ENCODE results near the gene CEP41.

CEP41 gene

GRCh38 chr7:130388671-130389070 is 52.1 kb downstream of the CEP41 start:
- no peak overlapping the region for H3K4me2 ChIP-seq (ENCODE audit: low read length)
- no peak overlapping the region for H2AFZ ChIP-seq
- TF ChIP-seq, protein P1, sequence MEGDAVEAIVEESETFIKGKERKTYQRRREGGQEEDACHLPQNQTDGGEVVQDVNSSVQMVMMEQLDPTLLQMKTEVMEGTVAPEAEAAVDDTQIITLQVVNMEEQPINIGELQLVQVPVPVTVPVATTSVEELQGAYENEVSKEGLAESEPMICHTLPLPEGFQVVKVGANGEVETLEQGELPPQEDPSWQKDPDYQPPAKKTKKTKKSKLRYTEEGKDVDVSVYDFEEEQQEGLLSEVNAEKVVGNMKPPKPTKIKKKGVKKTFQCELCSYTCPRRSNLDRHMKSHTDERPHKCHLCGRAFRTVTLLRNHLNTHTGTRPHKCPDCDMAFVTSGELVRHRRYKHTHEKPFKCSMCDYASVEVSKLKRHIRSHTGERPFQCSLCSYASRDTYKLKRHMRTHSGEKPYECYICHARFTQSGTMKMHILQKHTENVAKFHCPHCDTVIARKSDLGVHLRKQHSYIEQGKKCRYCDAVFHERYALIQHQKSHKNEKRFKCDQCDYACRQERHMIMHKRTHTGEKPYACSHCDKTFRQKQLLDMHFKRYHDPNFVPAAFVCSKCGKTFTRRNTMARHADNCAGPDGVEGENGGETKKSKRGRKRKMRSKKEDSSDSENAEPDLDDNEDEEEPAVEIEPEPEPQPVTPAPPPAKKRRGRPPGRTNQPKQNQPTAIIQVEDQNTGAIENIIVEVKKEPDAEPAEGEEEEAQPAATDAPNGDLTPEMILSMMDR (IDR thresholded peaks at IDR 0.05): no peak
- no peaks in the 10 kb centered on the region for H3K79me2 ChIP-seq
- H3K36me3 ChIP-seq (ENCODE audit: control insufficient read depth, insufficient read depth, low read length): no peaks in the 10 kb centered on the region
- H3K4me1 ChIP-seq: peaks cover 6% of the 10 kb centered on the region
- no peak overlapping the region for H3K9ac ChIP-seq
- no peak overlapping the region for H3K4me3 ChIP-seq (ENCODE audit: low read depth, low read length)
- H3K27me3 ChIP-seq (ENCODE audit: control insufficient read depth, insufficient read depth, low read length): no peaks in the 10 kb centered on the region
- no peaks in the 10 kb centered on the region for H3K9me3 ChIP-seq (ENCODE audit: control insufficient read depth, low read length)
- no peak overlapping the region for H3K27ac ChIP-seq

GRCh38 chr7:130387628-130388403 is 53.0 kb downstream of the CEP41 start:
- no peak overlapping the region for H3K4me3 ChIP-seq (ENCODE audit: low read depth, low read length)
- H3K27me3 ChIP-seq (ENCODE audit: control insufficient read depth, insufficient read depth, low read length): no peaks in the 10 kb centered on the region
- no peak overlapping the region for H3K4me2 ChIP-seq (ENCODE audit: low read length)
- no peak overlapping the region for H3K9ac ChIP-seq
- TF ChIP-seq, protein P1 (IDR thresholded peaks at IDR 0.05): no peak
- peaks cover 3% of the 10 kb centered on the region for H3K4me1 ChIP-seq
- H3K79me2 ChIP-seq: no peaks in the 10 kb centered on the region
- no peaks in the 10 kb centered on the region for H3K9me3 ChIP-seq (ENCODE audit: control insufficient read depth, low read length)
- H3K36me3 ChIP-seq (ENCODE audit: control insufficient read depth, insufficient read depth, low read length): no peaks in the 10 kb centered on the region
- no peak overlapping the region for H3K27ac ChIP-seq
- H2AFZ ChIP-seq: no peak overlapping the region

GRCh38 chr7:130387306-130387627 is 53.5 kb downstream of the CEP41 start:
- Histone ChIP-seq H3K36me3 (ENCODE audit: control insufficient read depth, insufficient read depth, low read length) (no peaks in the 10 kb centered on the region), H3K4me1 (no peaks in the 10 kb centered on the region), H3K4me3 (ENCODE audit: low read depth, low read length) (no peak overlapping the region), H3K9ac (no peak overlapping the region), H3K27me3 (ENCODE audit: control insufficient read depth, insufficient read depth, low read length) (no peaks in the 10 kb centered on the region), H3K27ac (no peak overlapping the region), H3K9me3 (ENCODE audit: control insufficient read depth, low read length) (no peaks in the 10 kb centered on the region), H3K79me2 (no peaks in the 10 kb centered on the region), H2AFZ (no peak overlapping the region), H3K4me2 (ENCODE audit: low read length) (no peak overlapping the region)
- TF ChIP-seq, protein P1 (IDR thresholded peaks at IDR 0.05): no peak

DNA sequence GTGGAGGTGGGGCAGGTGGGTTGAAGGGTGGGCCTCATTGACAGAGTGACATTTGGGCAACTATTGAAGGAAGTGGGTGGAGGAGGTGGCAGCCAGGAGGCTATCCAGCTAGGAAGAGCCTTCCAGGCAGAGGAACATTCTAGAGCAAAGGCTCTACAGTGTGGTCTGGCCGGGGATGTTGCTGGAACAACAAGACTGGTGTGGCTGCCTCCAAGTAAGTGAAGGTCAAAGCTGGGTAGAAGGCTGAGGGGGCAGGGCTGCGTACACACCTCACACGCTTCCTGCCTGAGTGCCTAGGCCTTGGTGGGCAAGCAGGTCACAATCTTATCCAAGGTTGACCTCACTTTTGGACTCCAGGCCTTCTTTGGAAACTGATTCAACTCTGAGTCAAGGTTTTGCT is 53.9 kb downstream of the CEP41 start:
- H3K9ac ChIP-seq: no peak overlapping the region
- no peaks in the 10 kb centered on the region for H3K4me1 ChIP-seq
- H3K27me3 ChIP-seq (ENCODE audit: control insufficient read depth, insufficient read depth, low read length): no peaks in the 10 kb centered on the region
- H3K27ac ChIP-seq: no peak overlapping the region
- no peak overlapping the region for H3K4me2 ChIP-seq (ENCODE audit: low read length)
- TF ChIP-seq, protein P1 (IDR thresholded peaks at IDR 0.05): no peak
- no peak overlapping the region for H3K4me3 ChIP-seq (ENCODE audit: low read depth, low read length)
- H3K36me3 ChIP-seq (ENCODE audit: control insufficient read depth, insufficient read depth, low read length): no peaks in the 10 kb centered on the region
- no peaks in the 10 kb centered on the region for H3K79me2 ChIP-seq
- no peaks in the 10 kb centered on the region for H3K9me3 ChIP-seq (ENCODE audit: control insufficient read depth, low read length)
- H2AFZ ChIP-seq: no peak overlapping the region

DNA sequence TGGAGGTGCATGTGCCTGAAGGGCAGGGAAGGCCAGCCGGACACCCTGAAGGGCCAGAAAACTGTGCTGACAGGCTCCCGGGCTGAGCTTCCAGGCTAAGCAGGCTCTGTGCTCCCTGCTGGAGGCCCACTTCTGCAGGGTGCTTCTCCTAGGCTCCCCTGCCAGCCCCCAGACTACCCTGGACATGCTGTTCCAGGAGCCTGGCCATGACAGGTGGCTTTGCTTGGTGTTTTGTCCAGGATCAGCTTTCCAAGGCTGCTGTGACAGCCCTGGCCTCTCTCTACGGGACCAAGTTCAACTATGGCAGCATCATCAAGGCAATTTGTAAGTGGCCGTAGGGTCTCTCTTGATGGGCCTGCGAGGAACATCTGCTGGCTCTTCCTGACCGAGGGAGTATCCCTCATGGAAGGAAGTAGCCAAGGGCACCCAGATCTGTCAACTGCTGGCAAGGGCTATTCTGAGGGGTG is 55.2 kb downstream of the CEP41 start:
- TF ChIP-seq, protein P1 (IDR thresholded peaks at IDR 0.05): no peak
- no peaks in the 10 kb centered on the region for H3K27me3 ChIP-seq (ENCODE audit: control insufficient read depth, insufficient read depth, low read length)
- no peaks in the 10 kb centered on the region for H3K9me3 ChIP-seq (ENCODE audit: control insufficient read depth, low read length)
- H3K36me3 ChIP-seq (ENCODE audit: control insufficient read depth, insufficient read depth, low read length): no peaks in the 10 kb centered on the region
- no peak overlapping the region for H3K27ac ChIP-seq
- H3K9ac ChIP-seq: no peak overlapping the region
- H3K4me1 ChIP-seq: no peaks in the 10 kb centered on the region
- H3K4me2 ChIP-seq (ENCODE audit: low read length): no peak overlapping the region
- H2AFZ ChIP-seq: no peak overlapping the region
- H3K79me2 ChIP-seq: no peaks in the 10 kb centered on the region
- no peak overlapping the region for H3K4me3 ChIP-seq (ENCODE audit: low read depth, low read length)
